ENCODE data around the gene PHLDA2.

Gene PHLDA2

GRCh38 chr11:2892215-2892966 is 36.8 kb downstream of the PHLDA2 start:
- Histone ChIP-seq H3K36me3 (no peaks in the 10 kb centered on the region), H3K9me3 (no peaks in the 10 kb centered on the region), H3K27me3 (peaks cover 55% of the 10 kb centered on the region), H3K4me1 (ENCODE audit: control insufficient read depth in 1 of 2, insufficient read depth in 1 of 2, low read depth in 1 of 2, low read length in 1 of 2) (peaks cover 17 to 26% of the 10 kb centered on the region in 2 experiments), H3K4me3 (ENCODE audit: low read depth in 1 of 2, low read length in 1 of 2) (peak overlapping the region; percentile 55 to 64), H3K27ac (peak overlapping the region; percentile 76)
- TF ChIP-seq, protein P1, sequence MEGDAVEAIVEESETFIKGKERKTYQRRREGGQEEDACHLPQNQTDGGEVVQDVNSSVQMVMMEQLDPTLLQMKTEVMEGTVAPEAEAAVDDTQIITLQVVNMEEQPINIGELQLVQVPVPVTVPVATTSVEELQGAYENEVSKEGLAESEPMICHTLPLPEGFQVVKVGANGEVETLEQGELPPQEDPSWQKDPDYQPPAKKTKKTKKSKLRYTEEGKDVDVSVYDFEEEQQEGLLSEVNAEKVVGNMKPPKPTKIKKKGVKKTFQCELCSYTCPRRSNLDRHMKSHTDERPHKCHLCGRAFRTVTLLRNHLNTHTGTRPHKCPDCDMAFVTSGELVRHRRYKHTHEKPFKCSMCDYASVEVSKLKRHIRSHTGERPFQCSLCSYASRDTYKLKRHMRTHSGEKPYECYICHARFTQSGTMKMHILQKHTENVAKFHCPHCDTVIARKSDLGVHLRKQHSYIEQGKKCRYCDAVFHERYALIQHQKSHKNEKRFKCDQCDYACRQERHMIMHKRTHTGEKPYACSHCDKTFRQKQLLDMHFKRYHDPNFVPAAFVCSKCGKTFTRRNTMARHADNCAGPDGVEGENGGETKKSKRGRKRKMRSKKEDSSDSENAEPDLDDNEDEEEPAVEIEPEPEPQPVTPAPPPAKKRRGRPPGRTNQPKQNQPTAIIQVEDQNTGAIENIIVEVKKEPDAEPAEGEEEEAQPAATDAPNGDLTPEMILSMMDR (IDR thresholded peaks at IDR 0.05), result peak; percentile 89

DNA sequence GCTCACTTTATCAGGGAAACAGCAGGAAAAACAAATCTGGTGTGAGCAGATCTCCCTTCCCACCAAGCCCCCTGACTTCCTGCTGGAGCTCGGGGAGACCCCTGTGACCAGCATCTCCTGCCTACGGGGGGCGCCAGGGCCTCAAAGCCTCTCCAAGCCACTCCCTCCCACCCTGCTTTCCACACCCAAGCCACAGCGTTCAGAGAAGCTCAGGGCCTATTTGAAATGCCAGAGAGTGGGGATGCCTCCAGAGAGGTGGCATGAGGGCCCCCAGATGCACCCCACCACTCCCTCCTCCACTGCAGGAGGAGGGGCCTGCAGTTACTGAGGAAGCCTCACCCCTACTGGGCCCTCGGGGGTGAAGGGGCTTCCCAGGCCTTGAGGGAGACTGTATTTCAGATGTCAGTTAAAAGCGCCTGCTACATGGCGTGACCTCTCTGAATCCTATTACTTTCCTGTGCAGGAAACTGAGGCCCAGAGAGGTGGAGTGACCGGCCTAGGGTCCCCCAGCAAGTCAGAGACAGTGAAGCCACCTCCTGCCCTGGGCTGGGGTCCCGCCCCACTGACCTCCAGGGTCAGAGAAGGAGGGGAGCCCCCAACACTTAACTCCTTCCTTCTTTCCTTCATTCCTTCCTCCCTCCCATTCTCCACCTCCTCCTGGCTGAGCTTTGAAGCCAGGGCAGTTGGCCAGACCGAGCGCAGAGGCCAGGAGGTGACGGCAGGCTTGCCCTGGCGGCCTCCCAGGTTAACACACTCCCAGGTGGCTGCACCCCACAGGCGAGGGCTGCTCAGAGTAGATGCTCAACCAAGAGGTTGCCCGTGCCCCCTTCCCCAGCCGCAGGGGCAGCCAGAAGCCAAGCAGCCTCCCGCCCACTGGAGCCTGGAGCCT is 37.6 kb downstream of the PHLDA2 start:
- H3K27me3 ChIP-seq, result peaks cover 63% of the 10 kb centered on the region
- TF ChIP-seq, protein P1 (IDR thresholded peaks at IDR 0.05), result no peak
- no peaks in the 10 kb centered on the region for H3K9me3 ChIP-seq
- H3K27ac ChIP-seq, result peak overlapping the region; percentile 76
- H3K36me3 ChIP-seq, result no peaks in the 10 kb centered on the region
- H3K4me1 ChIP-seq (ENCODE audit: control insufficient read depth in 1 of 2, insufficient read depth in 1 of 2, low read depth in 1 of 2, low read length in 1 of 2), result peaks cover 17 to 24% of the 10 kb centered on the region in 2 experiments
- H3K4me3 ChIP-seq (ENCODE audit: low read depth in 1 of 2, low read length in 1 of 2), result peak overlapping the region; percentile 55 to 64

DNA sequence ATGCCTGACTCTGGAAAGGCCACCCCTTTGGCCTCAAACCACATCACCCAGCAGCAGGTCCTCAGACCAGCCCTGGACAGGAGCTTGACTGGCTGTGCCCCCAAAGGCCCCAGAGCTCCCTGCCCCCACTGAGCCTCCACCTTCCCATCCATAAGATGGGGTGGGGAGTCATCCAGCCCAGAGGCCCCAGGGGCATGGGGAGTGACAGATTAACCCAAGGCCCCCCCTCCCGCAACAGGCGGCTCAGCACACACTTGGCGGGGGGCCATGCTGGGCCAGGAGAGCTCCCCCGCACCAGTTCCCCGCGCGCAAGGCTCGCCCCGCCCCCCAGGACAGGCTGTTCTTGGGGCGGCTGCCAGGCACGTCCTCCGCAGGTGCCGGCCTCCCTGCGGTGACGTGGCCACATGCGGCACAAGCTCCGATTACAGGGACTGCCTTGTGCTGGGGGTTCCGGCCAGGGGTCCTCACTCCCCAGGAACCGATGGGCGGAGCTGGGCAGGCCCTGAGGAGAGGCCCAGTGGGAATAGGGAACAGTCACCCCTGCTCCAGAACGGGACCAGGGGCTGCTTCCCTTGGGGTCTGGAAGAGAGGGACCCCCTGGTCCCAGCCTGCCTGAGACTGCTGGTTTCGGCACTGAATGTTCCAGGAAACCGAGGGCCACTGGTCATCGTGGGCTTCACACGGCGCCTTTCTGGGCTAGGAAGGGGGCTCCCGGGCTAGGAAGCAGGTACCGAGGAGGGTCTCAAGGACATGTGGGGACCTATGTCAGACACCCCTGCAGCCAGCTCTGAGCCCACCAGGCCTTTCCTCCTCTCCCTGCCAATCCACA is 38.5 kb downstream of the PHLDA2 start:
- Histone ChIP-seq H3K4me3 (ENCODE audit: low read depth in 1 of 2, low read length in 1 of 2) (no peak overlapping the region), H3K27ac (no peak overlapping the region)

GRCh38 chr11:2889362-2890273 is 39.6 kb downstream of the PHLDA2 start:
- no peaks in the 10 kb centered on the region for H3K36me3 ChIP-seq
- H3K4me3 ChIP-seq (ENCODE audit: low read depth in 1 of 2, low read length in 1 of 2), result no peak overlapping the region
- no peak overlapping the region for H3K27ac ChIP-seq
- peaks cover 28 to 36% of the 10 kb centered on the region in 2 experiments for H3K4me1 ChIP-seq (ENCODE audit: control insufficient read depth in 1 of 2, insufficient read depth in 1 of 2, low read depth in 1 of 2, low read length in 1 of 2)
- no peaks in the 10 kb centered on the region for H3K9me3 ChIP-seq
- TF ChIP-seq, protein P1 (IDR thresholded peaks at IDR 0.05), result no peak
- peaks cover 80% of the 10 kb centered on the region for H3K27me3 ChIP-seq

More for the DNA sequence above, 38.5 kb downstream of the PHLDA2 start:
- peaks cover 22 to 29% of the 10 kb centered on the region in 2 experiments for H3K4me1 ChIP-seq (ENCODE audit: control insufficient read depth in 1 of 2, insufficient read depth in 1 of 2, low read depth in 1 of 2, low read length in 1 of 2)
- peaks cover 70% of the 10 kb centered on the region for H3K27me3 ChIP-seq
- no peaks in the 10 kb centered on the region for H3K36me3 ChIP-seq
- TF ChIP-seq, protein P1 (IDR thresholded peaks at IDR 0.05), result no peak
- H3K9me3 ChIP-seq, result no peaks in the 10 kb centered on the region

All from neutrophil (primary cell).